OCI-LY7 (cell line): ENCODE measurements around the gene GNG12.

Source experiments
- CTCF ChIP-seq: fragments of 200-600 bp; sonication (generic); conservative IDR thresholded peaks from 2 replicates; pipeline ENCODE4 v1.5.1; 2014; ENCODE audit warnings: mild to moderate bottlenecking, antibody characterized with exemption, low read length, moderate library complexity, mixed read lengths
- EZH2phosphoT487 ChIP-seq: fragments of 200-600 bp; sonication (generic); IDR thresholded peaks from 2 replicates; pipeline ENCODE4 v1.6.1; 2018; ENCODE audit warnings: low read depth, borderline replicate concordance, mild to moderate bottlenecking, mixed run types, antibody characterized with exemption, low read length, moderate library complexity, mixed read lengths

- TF ChIP-seq CTCF (no peak), EZH2phosphoT487 (no peak)
These were observed 94.9 kb downstream of the GNG12 start for GRCh38 chr1:67738401-67738800.
